IMR-90 (cell line): Measurements from ENCODE around the gene CETN3. TPM values are rescaled to one million over a fixed set of nuclear protein-coding genes. Genes with fewer than 3 reads are reported as not detected.

ENCODE experiments used
- ATAC-seq: fragments of 200-7000 bp; cut with Tn5 transposase; 2 replicates; pipeline ENCODE4 v1.9.1; 2020; ENCODE audit warnings: low read depth, mild to moderate bottlenecking, moderate library complexity
- BruUV-seq: library from RNA; stranded (reverse); fragments of 400-500 nt; replicated peaks from 2 replicates; lab custom pipeline; 2021; lab: Mats Ljungman, UMichigan
- CTCF ChIA-PET: fragments of 300-600 bp; formaldehyde crosslinking; extraction: SDS; loops from one replicate; lab custom pipeline; 2021; ENCODE audit warnings: antibody characterized with exemption; lab: Yijun Ruan, JAX
- POLR2A ChIA-PET: fragments of 300-600 bp; sonication (Branson Sonifier 250); formaldehyde crosslinking; loops from one replicate; lab custom pipeline; 2022; ENCODE audit warnings: antibody characterized with exemption; ENCODE audit not compliant: unreplicated experiment; lab: Charles Lee
- DNase-seq: peaks from one replicate; pipeline ENCODE4 v3.0.0; 2013
- H2AFZ ChIP-seq: replicated peaks from 2 replicates; pipeline ENCODE3; 2013; ENCODE audit warnings: low read length, mild to moderate bottlenecking; ENCODE audit not compliant: poor library complexity
- H2AK5ac ChIP-seq: 2 replicates; pipeline ENCODE4 v1.6.1; 2013; ENCODE audit warnings: low read depth, low read length, inconsistent platforms
- H2AK9ac ChIP-seq: replicated peaks from 2 replicates; pipeline ENCODE3; 2013; ENCODE audit warnings: mild to moderate bottlenecking, low read depth, low read length, moderate library complexity; ENCODE audit not compliant: poor library complexity
- H2BK120ac ChIP-seq: 2 replicates; pipeline ENCODE4 v1.6.1; 2013; ENCODE audit warnings: low read depth, low read length, inconsistent platforms
- H2BK15ac ChIP-seq: 3 replicates; pipeline ENCODE4 v1.6.1; 2013; ENCODE audit warnings: low read depth, low read length, inconsistent platforms
- H2BK20ac ChIP-seq: 2 replicates; pipeline ENCODE4 v1.6.1; 2013; ENCODE audit warnings: low read depth, mild to moderate bottlenecking, inconsistent platforms, low read length, moderate library complexity
- H2BK5ac ChIP-seq: 2 replicates; pipeline ENCODE4 v1.6.1; 2013; ENCODE audit warnings: mild to moderate bottlenecking, low read depth, low read length, inconsistent platforms; ENCODE audit not compliant: poor library complexity, severe bottlenecking
- H3K14ac ChIP-seq: replicated peaks from 2 replicates; pipeline ENCODE4 v1.6.1; 2013; ENCODE audit warnings: low read depth, low read length, inconsistent platforms
- H3K18ac ChIP-seq: 2 replicates; pipeline ENCODE4 v1.6.1; 2013; ENCODE audit warnings: low read depth, low read length, control low read depth
- H3K23ac ChIP-seq: 2 replicates; pipeline ENCODE4 v1.6.1; 2013; ENCODE audit warnings: low read depth, low read length, inconsistent platforms
- H3K27ac ChIP-seq: 2 replicates; pipeline ENCODE4 v1.5.1; 2013; ENCODE audit warnings: mild to moderate bottlenecking, control low read depth, low read length; ENCODE audit not compliant: insufficient read depth
- H3K27me3 ChIP-seq: 2 replicates; pipeline ENCODE4 v1.6.1; 2013; ENCODE audit warnings: low read length; ENCODE audit not compliant: control insufficient read depth, insufficient read depth
- H3K36me3 ChIP-seq: 2 replicates; pipeline ENCODE4 v1.6.1; 2013; ENCODE audit warnings: low read length, mixed read lengths; ENCODE audit not compliant: control insufficient read depth, insufficient read depth
- H3K4ac ChIP-seq: 2 replicates; pipeline ENCODE4 v1.6.1; 2013; ENCODE audit warnings: low read depth, low read length, inconsistent platforms
- H3K4me1 ChIP-seq: 2 replicates; pipeline ENCODE4 v1.6.1; 2013; ENCODE audit warnings: low read length, mixed read lengths; ENCODE audit not compliant: control insufficient read depth, insufficient read depth
- H3K4me2 ChIP-seq: 2 replicates; pipeline ENCODE4 v1.6.1; 2013; ENCODE audit warnings: low read depth, mild to moderate bottlenecking, control low read depth, low read length, moderate library complexity
- H3K4me3 ChIP-seq: 2 replicates; pipeline ENCODE4 v1.5.1; 2013; ENCODE audit warnings: low read depth, mild to moderate bottlenecking, control low read depth, low read length, moderate library complexity; ENCODE audit not compliant: insufficient read depth
- H3K56ac ChIP-seq: 2 replicates; pipeline ENCODE4 v1.6.1; 2013; ENCODE audit warnings: low read length, inconsistent platforms; ENCODE audit not compliant: insufficient read depth; ENCODE audit errors: extremely low read depth
- H3K79me1 ChIP-seq, 2 experiments: 2 replicates each; pipeline ENCODE4 v1.6.1; 2013; ENCODE audit warnings: low read length in 2 of 2, inconsistent platforms in 1 of 2, low read depth in 1 of 2
- H3K9ac ChIP-seq: 2 replicates; pipeline ENCODE4 v1.6.1; 2013; ENCODE audit warnings: low read depth, low read length, control low read depth
- H3K9me1 ChIP-seq: 2 replicates; pipeline ENCODE4 v1.6.1; 2013; ENCODE audit warnings: low read length, inconsistent platforms; ENCODE audit not compliant: insufficient read depth
- H3K9me3 ChIP-seq: 2 replicates; pipeline ENCODE4 v1.6.1; 2013; ENCODE audit warnings: low read length; ENCODE audit not compliant: control insufficient read depth, insufficient read depth
- H4K20me1 ChIP-seq: 2 replicates; pipeline ENCODE4 v1.6.1; 2013; ENCODE audit warnings: low read length, inconsistent platforms; ENCODE audit not compliant: insufficient read depth
- H4K5ac ChIP-seq: 2 replicates; pipeline ENCODE4 v1.6.1; 2013; ENCODE audit warnings: mild to moderate bottlenecking, low read depth, low read length, control low read depth
- H4K8ac ChIP-seq, 2 experiments: 2 replicates each; pipeline ENCODE4 v1.6.1; 2013; ENCODE audit warnings: low read depth in 2 of 2, low read length in 2 of 2, control low read depth in 1 of 2, inconsistent platforms in 1 of 2
- H4K91ac ChIP-seq: 2 replicates; pipeline ENCODE4 v1.6.1; 2013; ENCODE audit warnings: low read depth, low read length, inconsistent platforms; ENCODE audit not compliant: insufficient read depth
- BHLHE40 ChIP-seq: fragments of 150-350 bp; IDR thresholded peaks from 2 replicates; pipeline ENCODE4 v1.6.1; 2016; ENCODE audit warnings: mild to moderate bottlenecking, low read depth, low read length
- CEBPB ChIP-seq: IDR thresholded peaks from 2 replicates; pipeline ENCODE4 v1.6.1; 2012; ENCODE audit warnings: low read depth, low read length, improper control_type of control experiment
- CHD1 ChIP-seq: IDR thresholded peaks from 2 replicates; pipeline ENCODE4 v1.6.1; 2012; ENCODE audit warnings: low read depth, low read length, improper control_type of control experiment
- CTCF ChIP-seq: conservative IDR thresholded peaks from 2 replicates; pipeline ENCODE4 v1.5.1; 2012; ENCODE audit warnings: mild to moderate bottlenecking, low read depth, low read length, improper control_type of control experiment
- ELK1 ChIP-seq: fragments of 150-350 bp; IDR thresholded peaks from 2 replicates; pipeline ENCODE4 v1.6.1; 2016; ENCODE audit warnings: low read depth, mild to moderate bottlenecking, low read length, moderate library complexity, borderline replicate concordance
- FOS ChIP-seq: fragments of 150-350 bp; IDR thresholded peaks from 2 replicates; pipeline ENCODE4 v1.6.1; 2016; ENCODE audit warnings: low read depth, low read length
- MAFK ChIP-seq: IDR thresholded peaks from 2 replicates; pipeline ENCODE4 v1.6.1; 2012; ENCODE audit warnings: low read depth, low read length, improper control_type of control experiment
- MAZ ChIP-seq: IDR thresholded peaks from 2 replicates; pipeline ENCODE4 v1.6.1; 2012; ENCODE audit warnings: low read depth, mild to moderate bottlenecking, low read length, improper control_type of control experiment, moderate library complexity, borderline replicate concordance
- MXI1 ChIP-seq: IDR thresholded peaks from 2 replicates; pipeline ENCODE4 v1.6.1; 2012; ENCODE audit warnings: low read depth, mild to moderate bottlenecking, low read length, moderate library complexity, borderline replicate concordance
- NFE2L2 ChIP-seq: fragments of 150-350 bp; IDR thresholded peaks from 2 replicates; pipeline ENCODE4 v1.6.1; 2016; ENCODE audit warnings: low read depth, mild to moderate bottlenecking, low read length
- POLR2A ChIP-seq: IDR thresholded peaks from 2 replicates; pipeline ENCODE4 v1.6.1; 2012; ENCODE audit warnings: mild to moderate bottlenecking, low read depth, low read length
- RAD21 ChIP-seq: IDR thresholded peaks from 2 replicates; pipeline ENCODE4 v1.6.1; 2012; ENCODE audit warnings: low read length, improper control_type of control experiment
- RCOR1 ChIP-seq: IDR thresholded peaks from 2 replicates; pipeline ENCODE4 v1.6.1; 2012; ENCODE audit warnings: mild to moderate bottlenecking, low read length, improper control_type of control experiment; ENCODE audit not compliant: insufficient replicate concordance
- RFX5 ChIP-seq: IDR thresholded peaks from 2 replicates; pipeline ENCODE4 v1.8.0; 2012; ENCODE audit warnings: low read depth, mild to moderate bottlenecking, low read length, moderate library complexity
- SMC3 ChIP-seq: fragments of 150-350 bp; IDR thresholded peaks from 2 replicates; pipeline ENCODE4 v1.6.1; 2016; ENCODE audit warnings: low read depth, mild to moderate bottlenecking, antibody characterized with exemption, low read length, moderate library complexity
- USF2 ChIP-seq: fragments of 150-350 bp; IDR thresholded peaks from 2 replicates; pipeline ENCODE4 v1.6.1; 2017; ENCODE audit warnings: mild to moderate bottlenecking, antibody characterized with exemption, low read length, low read depth
- WGBS, 2 experiments: methylation state at CpG; one replicate each; pipeline versions ENCODE4 v1.1.5 to v1.1.7; 2013; ENCODE audit warnings: missing lambda C conversion rate in 2 of 2; ENCODE audit not compliant: insufficient read length in 1 of 2; ENCODE audit errors: extremely low coverage in 2 of 2; 5-methylcytosine and 5-hydroxymethylcytosine counted together
- dilution Hi-C: fragments of 300-500 bp; cut with HindIII; formaldehyde crosslinking; loops from one replicate; pipeline ENCODE4 v1.14.3; 2018; ENCODE audit warnings: low sequenced_read_pairs; ENCODE audit not compliant: unreplicated experiment
- in situ Hi-C: fragments of 300-500 bp; cut with MboI; formaldehyde crosslinking; loops from 3 replicates; pipeline ENCODE4 v1.14.3; 2019; ENCODE audit warnings: low sequenced_read_pairs, inconsistent platforms, mixed read lengths
- intact Hi-C: fragments of 100-400 bp; cut with micrococcal nuclease; formaldehyde crosslinking; loops from 2 replicates; pipeline ENCODE4 v1.10.0; 2022
- polyA plus RNA-seq, 3 experiments: library from polyadenylated mRNA; depleted of rRNA; stranded (reverse); fragments of >200 nt; gene quantifications; 2 replicates each; pipeline ENCODE4 v1.2.3, GENCODE V29; 2012; ENCODE audit warnings: low replicate concordance in 1 of 3
- total RNA-seq: library from RNA; depleted of rRNA; stranded (reverse); fragments of >200 nt; gene quantifications from 2 replicates; pipeline ENCODE4 v1.2.3, GENCODE V29; 2012

The CETN3 gene
- total and polyA plus RNA-seq, 2 of the 4 experiments (the other 2 are of a cell fraction), result 1.1 to 6.5 TPM

DNA sequence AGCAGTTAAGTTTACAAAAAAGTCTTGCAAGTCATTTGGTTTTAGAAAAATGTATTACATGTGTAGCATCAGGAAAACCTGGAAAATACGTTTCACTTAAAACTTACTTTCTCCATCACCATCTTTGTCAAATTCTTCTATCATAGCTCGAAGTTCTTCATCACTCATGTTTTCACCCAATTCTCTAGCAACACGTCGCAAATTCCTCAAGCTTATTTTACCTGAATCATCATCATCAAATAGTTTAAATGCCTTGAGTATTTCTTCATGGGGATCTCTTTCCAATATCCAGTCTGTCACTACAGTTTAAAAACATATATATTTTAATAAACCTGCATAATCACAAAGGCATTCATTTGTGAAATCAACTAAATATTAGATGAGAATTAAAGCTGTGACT is 10.3 kb downstream of the CETN3 start:
- Histone ChIP-seq H3K4me1 (no peaks in the 10 kb centered on the region), H3K27me3 (no peaks in the 10 kb centered on the region)
- in situ Hi-C loops, result no loop called here

More for the DNA sequence above, 10.3 kb downstream of the CETN3 start:
- Histone ChIP-seq H4K8ac (no peak overlapping the region), H3K23ac (no peak overlapping the region), H3K4me3 (no peak overlapping the region), H3K56ac (no peak overlapping the region), H3K9ac (no peak overlapping the region), H4K91ac (no peak overlapping the region), H2AK5ac (no peak overlapping the region), H3K4ac (no peak overlapping the region), H2BK15ac (no peak overlapping the region), H2BK20ac (no peak overlapping the region), H2BK120ac (no peak overlapping the region), H3K36me3 (peaks cover 2% of the 10 kb centered on the region), H3K9me3 (no peaks in the 10 kb centered on the region), H2AK9ac (no peak overlapping the region), H3K9me1 (no peaks in the 10 kb centered on the region), H3K79me1 (no peaks in the 10 kb centered on the region; a peak in 1 of 4 replicates), H3K27ac (no peak overlapping the region), H4K5ac (no peak overlapping the region), H3K14ac (no peak overlapping the region), H3K18ac (no peak overlapping the region), H2AFZ (no peak overlapping the region), H2BK5ac (no peak overlapping the region), H4K20me1 (no peaks in the 10 kb centered on the region), H3K4me2 (no peak overlapping the region)
- DNase-seq (no peak), ATAC-seq (no peak)
- intact Hi-C loops (no loop called here), dilution Hi-C loops (no loop called here)
- no peak for TF ChIP-seq BHLHE40
- no peak for TF ChIP-seq MAFK
- no peak for TF ChIP-seq MAZ
- no peak for TF ChIP-seq CTCF
- TF ChIP-seq USF2, result no peak
- no peak for TF ChIP-seq CEBPB
- no peak for TF ChIP-seq CHD1
- TF ChIP-seq ELK1, result no peak
- TF ChIP-seq POLR2A, result no peak
- TF ChIP-seq RFX5, result no peak
- TF ChIP-seq RCOR1, result no peak
- no peak for TF ChIP-seq FOS
- TF ChIP-seq NFE2L2, result no peak
- TF ChIP-seq SMC3, result no peak
- TF ChIP-seq MXI1, result no peak
- TF ChIP-seq RAD21, result no peak
- BruUV-seq, result no TSS peak
- POLR2A ChIA-PET, result no interaction called here
- WGBS, 2 experiments, result no CpG with 5 or more reads among the region's 4 CpGs
- CTCF ChIA-PET, result no interaction called here
